ENCODE data around the gene BPTF. TPM values are rescaled to one million over a fixed set of nuclear protein-coding genes. Genes with fewer than 3 reads are reported as not detected.
"Not testable (repeated sequence)": the region's sequence is repeated elsewhere in the genome, so short reads cannot be mapped to it uniquely, and the experiment has no call there.

Gene BPTF
- total and polyA plus RNA-seq, 2 donors, result 29.8 to 48.5 TPM

DNA sequence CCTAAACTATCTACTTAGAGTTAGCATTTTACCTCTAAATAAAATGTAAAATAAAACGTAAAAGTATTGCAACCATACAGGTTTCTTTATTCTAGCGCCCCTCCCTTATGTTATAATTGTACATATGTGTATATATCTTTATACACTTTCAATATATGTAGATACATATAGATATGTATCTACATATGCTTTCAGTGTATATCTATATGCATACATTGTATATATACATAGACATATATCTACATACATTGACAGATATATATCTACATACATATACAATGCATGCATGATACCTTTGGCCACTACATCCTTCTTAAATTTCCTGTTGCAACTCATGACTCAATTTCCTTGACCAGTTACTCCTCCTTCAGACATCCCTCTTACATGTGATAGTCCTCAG, 16.7 kb downstream of the BPTF start:
- WGBS, result 98% methylated on average over 2 of the region's 2 CpGs
- H3K27me3 ChIP-seq (ENCODE audit: control insufficient read depth in 2 of 2, insufficient read depth in 1 of 2, low read length in 1 of 2), result no peaks in the 10 kb centered on the region
- no peaks in the 10 kb centered on the region for H3K9me3 ChIP-seq (ENCODE audit: control insufficient read depth in 2 of 2, insufficient read depth in 1 of 2, low read length in 1 of 2)
- DNase-seq (ENCODE audit: low read depth in 6 of 9, low spot score in 9 of 9), result no peak
- no peak overlapping the region for H3K4me3 ChIP-seq (ENCODE audit: low read length in 2 of 2)
- H3K4me1 ChIP-seq (ENCODE audit: control insufficient read depth in 2 of 2, insufficient read depth in 2 of 2, low read length in 2 of 2), result no peaks in the 10 kb centered on the region
- no peak overlapping the region for H3K27ac ChIP-seq (ENCODE audit: low read depth in 1 of 2, low read length in 1 of 2)
- H3K36me3 ChIP-seq (ENCODE audit: control insufficient read depth in 2 of 2, insufficient read depth in 2 of 2, low read length in 1 of 2), result peaks cover 0 to 9% of the 10 kb centered on the region in 2 donors

DNA sequence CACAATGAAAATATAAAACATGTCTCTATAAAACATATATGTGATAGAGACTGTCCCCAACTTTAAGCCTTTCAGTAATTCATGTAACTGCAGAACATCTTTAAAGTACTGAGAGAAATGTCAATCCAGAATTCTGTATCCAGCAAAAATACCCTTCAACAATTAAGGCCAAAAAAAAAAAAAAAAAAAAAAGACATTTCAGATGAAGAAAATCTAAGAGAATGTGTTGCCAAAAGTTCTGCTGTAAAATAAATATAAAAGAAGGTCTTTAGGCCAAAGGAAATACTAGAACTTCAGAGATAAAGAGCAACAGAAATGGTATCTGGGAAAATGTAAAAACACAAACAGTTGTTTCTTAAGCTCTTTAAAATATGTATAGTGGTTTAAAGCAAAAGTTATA, 17.3 kb downstream of the BPTF start:
- Histone ChIP-seq H3K27me3 (ENCODE audit: control insufficient read depth in 2 of 2, insufficient read depth in 1 of 2, low read length in 1 of 2) (no peaks in the 10 kb centered on the region), H3K4me3 (ENCODE audit: low read length in 2 of 2) (no peak overlapping the region), H3K4me1 (ENCODE audit: control insufficient read depth in 2 of 2, insufficient read depth in 2 of 2, low read length in 2 of 2) (no peaks in the 10 kb centered on the region), H3K9me3 (ENCODE audit: control insufficient read depth in 2 of 2, insufficient read depth in 1 of 2, low read length in 1 of 2) (no peaks in the 10 kb centered on the region), H3K36me3 (ENCODE audit: control insufficient read depth in 2 of 2, insufficient read depth in 2 of 2, low read length in 1 of 2) (peaks cover 0 to 7% of the 10 kb centered on the region in 2 donors), H3K27ac (ENCODE audit: low read depth in 1 of 2, low read length in 1 of 2) (no peak overlapping the region)
- DNase-seq (ENCODE audit: low read depth in 6 of 9, low spot score in 9 of 9), result no peak

DNA sequence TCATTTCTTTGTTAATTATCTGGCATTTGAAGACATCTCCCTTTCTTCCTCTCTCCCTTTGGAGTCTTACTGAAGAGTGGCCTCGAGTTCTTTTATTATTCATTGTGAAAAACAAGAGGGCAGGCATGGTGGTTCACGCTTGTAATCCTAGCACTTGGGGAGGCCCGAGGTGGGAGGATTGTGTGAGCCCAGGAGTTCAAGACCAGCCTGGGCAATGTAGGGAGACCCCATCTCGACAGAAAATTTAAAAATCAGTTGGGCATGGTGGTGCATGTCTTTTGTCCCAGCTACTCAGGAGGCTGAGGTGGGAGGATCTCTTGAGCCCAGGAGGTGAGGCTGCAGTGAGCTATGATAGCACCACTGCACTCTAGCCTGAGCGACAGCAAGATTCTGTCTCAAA, 20.1 kb downstream of the BPTF start:
- Histone ChIP-seq H3K9me3 (ENCODE audit: control insufficient read depth in 2 of 2, insufficient read depth in 1 of 2, low read length in 1 of 2) (no peaks in the 10 kb centered on the region), H3K4me3 (ENCODE audit: low read length in 2 of 2) (no peak overlapping the region), H3K27me3 (ENCODE audit: control insufficient read depth in 2 of 2, insufficient read depth in 1 of 2, low read length in 1 of 2) (no peaks in the 10 kb centered on the region), H3K36me3 (ENCODE audit: control insufficient read depth in 2 of 2, insufficient read depth in 2 of 2, low read length in 1 of 2) (peaks cover 0 to 4% of the 10 kb centered on the region in 2 donors), H3K4me1 (ENCODE audit: control insufficient read depth in 2 of 2, insufficient read depth in 2 of 2, low read length in 2 of 2) (no peaks in the 10 kb centered on the region), H3K27ac (ENCODE audit: low read depth in 1 of 2, low read length in 1 of 2) (no peak overlapping the region)
- no peak for DNase-seq (ENCODE audit: low read depth in 6 of 9, low spot score in 9 of 9)
- WGBS, result 98% methylated on average over 5 of the region's 5 CpGs

DNA sequence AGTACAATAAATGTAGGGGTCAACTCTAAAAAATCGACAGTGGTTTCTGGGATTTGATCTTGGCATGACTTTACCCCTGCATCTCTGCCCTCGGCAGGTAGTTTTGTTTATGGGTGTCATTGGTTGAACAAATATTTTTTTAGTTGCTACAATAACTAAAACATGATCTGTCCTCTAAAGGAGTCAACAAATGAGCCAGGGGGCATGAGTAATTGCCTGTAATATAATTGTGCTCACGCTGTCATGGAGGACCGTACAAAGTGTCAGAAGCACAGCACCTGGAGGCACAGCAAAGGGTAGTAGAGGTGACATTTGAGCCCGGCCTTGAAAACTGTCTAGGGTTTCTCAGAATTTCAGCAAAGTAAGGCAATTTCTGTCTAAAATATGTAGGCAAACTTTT, 22.9 kb downstream of the BPTF start:
- DNase-seq (ENCODE audit: low read depth in 6 of 9, low spot score in 9 of 9); H3K27ac ChIP-seq (ENCODE audit: low read depth in 1 of 2, low read length in 1 of 2); H3K4me3 ChIP-seq (ENCODE audit: low read length in 2 of 2); H3K9me3 ChIP-seq (ENCODE audit: control insufficient read depth in 2 of 2, insufficient read depth in 1 of 2, low read length in 1 of 2); H3K27me3 ChIP-seq (ENCODE audit: control insufficient read depth in 2 of 2, insufficient read depth in 1 of 2, low read length in 1 of 2); H3K36me3 ChIP-seq (ENCODE audit: control insufficient read depth in 2 of 2, insufficient read depth in 2 of 2, low read length in 1 of 2); H3K4me1 ChIP-seq (ENCODE audit: control insufficient read depth in 2 of 2, insufficient read depth in 2 of 2, low read length in 2 of 2): not testable (repeated sequence)
- 94% methylated on average over 5 of the region's 5 CpGs for WGBS

DNA sequence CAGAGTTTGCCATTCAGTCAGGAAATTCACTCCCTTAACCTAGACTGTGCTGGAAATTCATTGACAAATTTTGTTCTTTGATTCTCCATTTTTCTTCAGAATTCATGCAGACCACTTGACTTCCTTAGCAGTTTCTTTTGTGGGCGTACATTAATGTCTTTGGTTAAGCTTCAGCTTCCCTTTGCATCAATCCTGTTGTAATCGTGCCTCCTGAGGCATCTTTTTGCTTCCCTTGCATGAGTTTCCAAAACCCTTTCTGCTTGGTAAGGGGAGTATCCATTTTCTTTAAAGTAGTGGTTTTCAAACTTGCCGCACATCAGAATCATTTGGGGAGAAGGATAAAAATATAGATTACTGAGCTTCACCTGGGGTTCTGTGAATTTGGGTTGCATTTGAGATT, 23.5 kb downstream of the BPTF start:
- DNase-seq (ENCODE audit: low read depth in 6 of 9, low spot score in 9 of 9); H3K27ac ChIP-seq (ENCODE audit: low read depth in 1 of 2, low read length in 1 of 2); H3K9me3 ChIP-seq (ENCODE audit: control insufficient read depth in 2 of 2, insufficient read depth in 1 of 2, low read length in 1 of 2); H3K4me3 ChIP-seq (ENCODE audit: low read length in 2 of 2); H3K36me3 ChIP-seq (ENCODE audit: control insufficient read depth in 2 of 2, insufficient read depth in 2 of 2, low read length in 1 of 2); H3K27me3 ChIP-seq (ENCODE audit: control insufficient read depth in 2 of 2, insufficient read depth in 1 of 2, low read length in 1 of 2); H3K4me1 ChIP-seq (ENCODE audit: control insufficient read depth in 2 of 2, insufficient read depth in 2 of 2, low read length in 2 of 2): not testable (repeated sequence)
- WGBS, result 32% methylated on average over 3 of the region's 3 CpGs

DNA sequence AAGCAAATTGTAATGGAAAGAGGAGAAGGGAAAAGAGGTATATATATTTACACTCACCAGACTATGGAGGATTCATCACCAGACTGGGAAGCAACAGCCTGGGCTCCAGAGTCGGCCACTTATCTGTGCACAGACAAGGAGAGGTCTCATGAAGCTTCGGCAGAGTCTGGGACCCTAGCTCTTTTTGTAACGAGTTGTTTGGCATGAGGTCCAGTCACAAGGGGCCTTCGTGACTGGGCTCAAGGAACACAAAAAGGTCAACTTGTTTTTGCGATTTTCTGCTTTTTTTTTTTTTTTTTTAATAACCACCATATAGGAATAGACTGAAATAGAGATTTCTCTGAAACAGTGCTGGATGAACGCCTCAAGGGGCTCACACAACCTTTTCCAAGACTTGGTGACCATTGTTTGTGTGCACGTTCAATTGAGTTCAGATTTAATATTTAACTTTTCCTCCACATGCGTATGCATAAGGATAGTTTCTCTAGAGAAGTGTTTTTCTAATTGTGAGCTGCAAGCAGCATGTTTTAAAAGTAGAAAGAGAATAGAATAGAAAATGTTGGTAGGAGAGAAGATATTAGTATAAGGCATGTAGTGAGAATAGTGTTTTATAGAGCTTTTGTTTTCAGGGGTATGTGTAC, 25.8 kb downstream of the BPTF start:
- Histone ChIP-seq H3K4me1 (ENCODE audit: control insufficient read depth in 2 of 2, insufficient read depth in 2 of 2, low read length in 2 of 2) (peaks cover 7% of the 10 kb centered on the region in 2 donors), H3K36me3 (ENCODE audit: control insufficient read depth in 2 of 2, insufficient read depth in 2 of 2, low read length in 1 of 2) (peaks cover 14 to 25% of the 10 kb centered on the region in 2 donors), H3K27me3 (ENCODE audit: control insufficient read depth in 2 of 2, insufficient read depth in 1 of 2, low read length in 1 of 2) (no peaks in the 10 kb centered on the region), H3K4me3 (ENCODE audit: low read length in 2 of 2) (no peak overlapping the region), H3K27ac (ENCODE audit: low read depth in 1 of 2, low read length in 1 of 2) (no peak overlapping the region), H3K9me3 (ENCODE audit: control insufficient read depth in 2 of 2, insufficient read depth in 1 of 2, low read length in 1 of 2) (no peaks in the 10 kb centered on the region)
- 96% methylated on average over 8 of the region's 8 CpGs for WGBS
- DNase-seq (ENCODE audit: low read depth in 6 of 9, low spot score in 9 of 9), result no peak

DNA sequence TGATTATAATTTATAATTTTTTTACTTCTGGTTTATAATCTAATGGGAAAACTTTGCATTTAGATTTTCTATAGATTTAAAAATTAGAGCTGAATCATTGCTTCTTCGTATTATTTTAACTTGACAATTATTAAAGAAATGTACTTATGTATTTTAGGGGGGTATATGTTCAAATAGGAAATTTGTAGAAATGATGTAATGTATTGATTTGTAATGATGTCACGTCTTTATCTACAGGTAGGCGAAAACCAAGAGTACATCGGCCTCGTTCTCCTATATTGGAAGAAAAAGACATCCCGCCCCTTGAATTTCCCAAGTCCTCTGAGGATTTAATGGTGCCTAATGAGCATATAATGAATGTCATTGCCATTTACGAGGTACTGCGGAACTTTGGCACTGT, 28.4 kb downstream of the BPTF start:
- H3K4me3 ChIP-seq (ENCODE audit: low read length in 2 of 2), result no peak overlapping the region
- H3K27ac ChIP-seq (ENCODE audit: low read depth in 1 of 2, low read length in 1 of 2), result no peak overlapping the region
- peaks cover 7% of the 10 kb centered on the region in 2 donors for H3K4me1 ChIP-seq (ENCODE audit: control insufficient read depth in 2 of 2, insufficient read depth in 2 of 2, low read length in 2 of 2)
- no peaks in the 10 kb centered on the region for H3K9me3 ChIP-seq (ENCODE audit: control insufficient read depth in 2 of 2, insufficient read depth in 1 of 2, low read length in 1 of 2)
- H3K27me3 ChIP-seq (ENCODE audit: control insufficient read depth in 2 of 2, insufficient read depth in 1 of 2, low read length in 1 of 2), result no peaks in the 10 kb centered on the region
- 99% methylated on average over 8 of the region's 8 CpGs for WGBS
- no peak for DNase-seq (ENCODE audit: low read depth in 6 of 9, low spot score in 9 of 9)
- H3K36me3 ChIP-seq (ENCODE audit: control insufficient read depth in 2 of 2, insufficient read depth in 2 of 2, low read length in 1 of 2), result peaks cover 14 to 25% of the 10 kb centered on the region in 2 donors

DNA sequence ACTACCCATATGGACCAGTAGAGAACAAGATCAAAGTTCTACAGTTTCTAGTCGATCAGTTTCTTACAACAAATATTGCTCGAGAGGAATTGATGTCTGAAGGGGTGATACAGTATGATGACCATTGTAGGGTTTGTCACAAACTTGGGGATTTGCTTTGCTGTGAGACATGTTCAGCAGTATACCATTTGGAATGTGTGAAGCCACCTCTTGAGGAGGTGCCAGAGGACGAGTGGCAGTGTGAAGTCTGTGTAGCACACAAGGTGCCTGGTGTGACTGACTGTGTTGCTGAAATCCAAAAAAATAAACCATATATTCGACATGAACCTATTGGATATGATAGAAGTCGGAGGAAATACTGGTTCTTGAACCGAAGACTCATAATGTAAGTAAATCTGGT, 29.1 kb downstream of the BPTF start:
- Histone ChIP-seq H3K36me3 (ENCODE audit: control insufficient read depth in 2 of 2, insufficient read depth in 2 of 2, low read length in 1 of 2) (peaks cover 14 to 27% of the 10 kb centered on the region in 2 donors), H3K4me3 (ENCODE audit: low read length in 2 of 2) (no peak overlapping the region), H3K9me3 (ENCODE audit: control insufficient read depth in 2 of 2, insufficient read depth in 1 of 2, low read length in 1 of 2) (no peaks in the 10 kb centered on the region), H3K27me3 (ENCODE audit: control insufficient read depth in 2 of 2, insufficient read depth in 1 of 2, low read length in 1 of 2) (no peaks in the 10 kb centered on the region), H3K27ac (ENCODE audit: low read depth in 1 of 2, low read length in 1 of 2) (no peak overlapping the region), H3K4me1 (ENCODE audit: control insufficient read depth in 2 of 2, insufficient read depth in 2 of 2, low read length in 2 of 2) (peaks cover 7% of the 10 kb centered on the region in 2 donors)
- 97% methylated on average over 6 of the region's 6 CpGs for WGBS
- DNase-seq (ENCODE audit: low read depth in 6 of 9, low spot score in 9 of 9), result no peak

DNA sequence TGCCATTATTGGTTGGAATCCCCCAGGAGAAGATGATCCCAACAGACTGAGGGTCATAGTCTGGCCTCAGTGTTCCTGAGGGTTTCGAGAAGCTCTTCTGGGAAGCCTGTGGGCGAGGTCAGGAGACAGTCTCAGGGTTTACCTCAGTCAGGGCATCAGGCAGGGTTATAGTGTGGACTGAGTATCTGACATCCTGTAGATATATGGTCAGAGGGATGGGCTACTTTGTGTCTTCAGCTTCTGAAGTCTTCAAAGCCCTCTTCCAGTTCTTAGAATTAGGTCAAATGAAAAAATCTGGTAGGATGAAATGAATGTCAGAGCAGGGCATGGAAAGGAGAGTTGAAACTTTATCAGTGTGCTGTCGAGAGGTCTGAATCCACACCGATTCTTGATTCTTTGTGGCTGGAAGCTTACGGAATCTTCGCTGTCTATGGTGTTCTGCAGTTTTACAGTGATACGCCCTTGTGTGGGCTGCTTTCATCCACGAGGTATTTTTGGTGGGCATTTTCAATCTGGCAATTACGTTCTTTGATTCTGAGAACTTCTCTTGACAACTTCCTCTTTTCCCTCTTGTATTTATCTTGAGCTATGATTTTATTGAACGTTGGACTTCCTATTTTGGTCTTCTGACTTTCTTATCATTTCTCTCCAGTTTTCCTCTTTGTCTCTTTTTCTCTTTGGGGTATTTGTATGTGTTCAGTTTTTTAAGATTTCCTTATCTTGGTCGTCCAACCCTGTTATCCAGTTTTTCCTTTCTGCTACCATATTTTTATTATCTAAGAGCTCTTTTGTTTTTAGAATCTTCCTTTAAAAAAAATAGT, 30.4 kb downstream of the BPTF start:
- H3K4me1 ChIP-seq (ENCODE audit: control insufficient read depth in 2 of 2, insufficient read depth in 2 of 2, low read length in 2 of 2), result peaks cover 7% of the 10 kb centered on the region in 2 donors
- H3K27ac ChIP-seq (ENCODE audit: low read depth in 1 of 2, low read length in 1 of 2), result no peak overlapping the region
- WGBS, result 28% methylated on average over 11 of the region's 11 CpGs
- H3K4me3 ChIP-seq (ENCODE audit: low read length in 2 of 2), result no peak overlapping the region
- H3K36me3 ChIP-seq (ENCODE audit: control insufficient read depth in 2 of 2, insufficient read depth in 2 of 2, low read length in 1 of 2), result peaks cover 17 to 27% of the 10 kb centered on the region in 2 donors
- no peak for DNase-seq (ENCODE audit: low read depth in 6 of 9, low spot score in 9 of 9)
- no peaks in the 10 kb centered on the region for H3K9me3 ChIP-seq (ENCODE audit: control insufficient read depth in 2 of 2, insufficient read depth in 1 of 2, low read length in 1 of 2)
- no peaks in the 10 kb centered on the region for H3K27me3 ChIP-seq (ENCODE audit: control insufficient read depth in 2 of 2, insufficient read depth in 1 of 2, low read length in 1 of 2)

All from thymus (tissue), 11 donors.